Endothelial cell of umbilical vein (primary cell): ENCODE data around the gene GJA9. TPM values are rescaled to one million over a fixed set of nuclear protein-coding genes. Genes with fewer than 3 reads are reported as not detected.

ENCODE experiments used
- BruUV-seq: library from RNA; stranded (reverse); fragments of 400-500 nt; replicated peaks from 2 replicates; lab custom pipeline; 2021; lab: Mats Ljungman, UMichigan
- CTCF ChIA-PET: fragments of 300-600, 350-600 bp; sonication (Branson Sonifier 250); formaldehyde crosslinking; loops from one replicate; lab custom pipeline; 2021; ENCODE audit warnings: antibody characterized with exemption, inconsistent platforms; lab: Charles Lee
- POLR2A ChIA-PET: fragments of 300-600, 350-600 bp; sonication (Branson Sonifier 250); formaldehyde crosslinking; loops from one replicate; lab custom pipeline; 2021; ENCODE audit warnings: antibody characterized with exemption, inconsistent platforms; lab: Charles Lee
- DNase-seq: peaks from one replicate; pipeline ENCODE4 v3.0.0-alpha.2; 2011; ENCODE audit warnings: low read depth, low spot score
- FAIRE-seq: peaks from 2 replicates; lab custom pipeline; 2011; peaks lifted over from hg19 to GRCh38; lab: Jason Lieb, UNC
- H2AFZ ChIP-seq: 2 replicates; pipeline ENCODE4 v1.6.0; 2012; ENCODE audit warnings: low read depth, low read length, control low read depth, inconsistent platforms
- H3K27ac ChIP-seq: 2 replicates; pipeline ENCODE4 v1.5.1; 2011; ENCODE audit warnings: low read depth, mild to moderate bottlenecking, control low read depth, low read length, moderate library complexity; ENCODE audit not compliant: insufficient read depth
- H3K27me3 ChIP-seq, 2 experiments: 2 replicates each; pipeline versions ENCODE4 v1.6.0 to v1.6.1; 2011; ENCODE audit warnings: low read length in 2 of 2, mixed read lengths in 1 of 2; ENCODE audit not compliant: control insufficient read depth in 2 of 2, insufficient read depth in 2 of 2
- H3K36me3 ChIP-seq, 2 experiments: 2 replicates in 1 of 2; 3 replicates in 1 of 2; pipeline ENCODE4 v1.5.1; 2011; ENCODE audit warnings: low read length in 2 of 2, mild to moderate bottlenecking in 1 of 2, moderate library complexity in 1 of 2; ENCODE audit not compliant: control insufficient read depth in 2 of 2, insufficient read depth in 2 of 2; ENCODE audit errors: extremely low read depth in 1 of 2
- H3K4me1 ChIP-seq: 3 replicates; pipeline ENCODE4 v1.5.1; 2011; ENCODE audit warnings: mild to moderate bottlenecking, low read length; ENCODE audit not compliant: control insufficient read depth, insufficient read depth; ENCODE audit errors: extremely low read depth
- H3K4me2 ChIP-seq: 2 replicates; pipeline ENCODE4 v1.6.1; 2011; ENCODE audit warnings: low read length, control low read depth, mixed read lengths; ENCODE audit not compliant: insufficient read depth
- H3K4me3 ChIP-seq, 3 experiments: fragments of 200-600 bp in 1 of 3; sonication (generic), shearing (Covaris generic) in 1 of 3; replicated peaks in 1 of 3; 2 replicates each; pipeline ENCODE4 v1.5.1; 2011 to 2016; ENCODE audit warnings: control low read depth in 3 of 3, low read length in 3 of 3, mild to moderate bottlenecking in 2 of 3, inconsistent platforms in 1 of 3, low read depth in 1 of 3, moderate library complexity in 1 of 3; ENCODE audit not compliant: insufficient read depth in 1 of 3
- H3K79me2 ChIP-seq: 2 replicates; pipeline ENCODE4 v1.6.0; 2012; ENCODE audit warnings: low read length, inconsistent platforms; ENCODE audit not compliant: control insufficient read depth, insufficient read depth
- H3K9ac ChIP-seq: replicated peaks from 2 replicates; pipeline ENCODE3; 2011; ENCODE audit warnings: low read length, control low read depth; ENCODE audit not compliant: insufficient read depth; ENCODE audit errors: extremely low read depth
- H3K9me1 ChIP-seq: replicated peaks from 3 replicates; pipeline ENCODE4 v1.6.0; 2011; ENCODE audit warnings: mild to moderate bottlenecking, low read length; ENCODE audit not compliant: control insufficient read depth, insufficient read depth; ENCODE audit errors: extremely low read depth
- H3K9me3 ChIP-seq: replicated peaks from 2 replicates; pipeline ENCODE4 v1.5.1; 2012; ENCODE audit warnings: low read length, inconsistent platforms; ENCODE audit not compliant: control insufficient read depth, insufficient read depth
- H4K20me1 ChIP-seq: replicated peaks from 2 replicates; pipeline ENCODE3; 2011; ENCODE audit warnings: mild to moderate bottlenecking, low read length; ENCODE audit not compliant: control insufficient read depth, insufficient read depth; ENCODE audit errors: extremely low read depth
- EZH2 ChIP-seq: IDR thresholded peaks from 2 replicates; pipeline ENCODE4 v1.6.1; 2012; ENCODE audit warnings: borderline replicate concordance, low read depth, mild to moderate bottlenecking, moderate library complexity, low read length, inconsistent platforms; ENCODE audit not compliant: severe bottlenecking
- FOS ChIP-seq: IDR thresholded peaks from 2 replicates; pipeline ENCODE4 v1.6.1; 2011; ENCODE audit warnings: mild to moderate bottlenecking, low read length, moderate library complexity, borderline replicate concordance; ENCODE audit not compliant: insufficient read depth
- GATA2 ChIP-seq: IDR thresholded peaks from 2 replicates; pipeline ENCODE4 v1.7.0; 2011; ENCODE audit warnings: low read depth, mild to moderate bottlenecking, moderate library complexity, mixed read lengths, low read length; ENCODE audit not compliant: insufficient read length, insufficient read depth
- JUN ChIP-seq: IDR thresholded peaks from 2 replicates; pipeline ENCODE4 v1.6.1; 2011; ENCODE audit warnings: borderline replicate concordance, low read depth; ENCODE audit not compliant: insufficient read length, insufficient read depth
- MYC ChIP-seq: IDR thresholded peaks from one replicate; pipeline ENCODE4 v1.6.1; 2011; ENCODE audit warnings: mild to moderate bottlenecking, low read depth, low read length
- POLR2A ChIP-seq: IDR thresholded peaks from 2 replicates; pipeline ENCODE4 v1.6.1; 2012; ENCODE audit warnings: low read depth, mild to moderate bottlenecking, control low read depth, low read length
- POLR2AphosphoS5 ChIP-seq: IDR thresholded peaks from 2 replicates; pipeline ENCODE4 v1.6.1; 2012; ENCODE audit warnings: low read depth, mild to moderate bottlenecking, control low read depth, low read length, moderate library complexity; ENCODE audit not compliant: insufficient read depth
- dilution Hi-C: fragments of 300-500 bp; cut with MboI; formaldehyde crosslinking; loops from one replicate; pipeline ENCODE4 v1.15.0; 2019; ENCODE audit warnings: low sequenced_read_pairs; ENCODE audit not compliant: extremely low pct_ligation_motif_present
- intact Hi-C: fragments of 100-400 bp; cut with micrococcal nuclease; formaldehyde crosslinking; loops from one replicate; pipeline ENCODE4 v1.10.0; 2022
- polyA plus RNA-seq, 4 experiments: library from polyadenylated mRNA; depleted of rRNA in 3 of 4; stranded (reverse) in 3 of 4; unstranded in 1 of 4; fragments of >200 nt; gene quantifications; 2 replicates each; pipeline versions ENCODE4 v1.2.1 to v1.2.3, GENCODE V29; 2011 to 2012; ENCODE audit warnings: missing spikeins in 1 of 4
- total RNA-seq: library from RNA; stranded (reverse); gene quantifications from 2 replicates; pipeline ENCODE4 v1.2.3, GENCODE V29; 2021
- TF ChIP-seq, protein P1 (sequence below), 2 donors: IDR thresholded peaks; 1 replicate in 1 of 2; 2 replicates in 1 of 2; pipeline ENCODE4 v1.5.1; 2011; ENCODE audit warnings: low read length in 2 of 2, mild to moderate bottlenecking in 2 of 2, moderate library complexity in 2 of 2, control low read depth in 1 of 2, inconsistent platforms in 1 of 2, low read depth in 1 of 2; ENCODE audit not compliant: insufficient read depth in 1 of 2; ENCODE audit errors: extremely low read depth in 1 of 2
- TF ChIP-seq, protein P2 (sequence below): IDR thresholded peaks from 2 replicates; pipeline ENCODE4 v1.6.1; 2011; ENCODE audit not compliant: insufficient read depth, insufficient read length

GJA9 gene
- total and polyA plus RNA-seq, 2 donors (not counting 3 experiments of a cell fraction or from before 2014, with no cell fraction given) = not detected

DNA sequence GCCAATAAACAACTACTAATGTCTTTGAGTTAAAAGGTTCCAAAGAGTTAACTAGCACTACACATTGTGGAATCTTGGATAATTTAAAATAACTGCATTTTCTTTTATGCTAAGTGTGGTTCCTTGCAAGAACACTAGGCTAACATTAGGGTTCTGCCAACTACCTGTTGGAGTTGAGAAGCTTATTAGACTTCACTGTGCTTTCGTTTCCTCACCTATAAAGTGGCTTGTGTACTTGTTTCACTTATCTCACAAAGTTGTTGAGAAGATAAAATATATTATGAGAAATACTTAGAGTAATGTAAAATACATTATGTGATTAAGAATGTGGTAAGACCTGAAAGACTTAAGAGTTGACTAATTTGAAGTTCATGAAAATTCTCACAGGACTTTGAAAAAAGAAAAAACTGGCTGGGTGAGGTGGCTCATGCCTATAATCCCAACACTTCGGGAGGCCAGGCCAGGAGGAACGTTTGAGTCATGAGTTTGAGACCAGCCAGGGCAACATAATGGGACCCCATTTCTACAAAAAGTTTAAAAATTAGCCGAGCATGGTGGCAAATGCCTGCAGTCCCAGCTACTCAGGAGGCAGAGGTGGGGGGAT, 16.2 kb downstream of the GJA9 start:
- Histone ChIP-seq H3K27ac (no peak overlapping the region), H3K27me3 (no peaks in the 10 kb centered on the region), H3K4me3 (no peak overlapping the region), H3K4me1 (peaks cover 5% of the 10 kb centered on the region), H2AFZ (no peak overlapping the region), H3K9me3 (no peaks in the 10 kb centered on the region), H4K20me1 (no peaks in the 10 kb centered on the region), H3K79me2 (peaks cover 7% of the 10 kb centered on the region), H3K9ac (no peak overlapping the region), H3K9me1 (no peaks in the 10 kb centered on the region), H3K4me2 (no peak overlapping the region), H3K36me3 (peaks cover 3 to 4% of the 10 kb centered on the region in 2 experiments)
- DNase-seq = no peak
- BruUV-seq = no TSS peak
- dilution Hi-C loops = no loop called here
- POLR2A ChIA-PET = no interaction called here
- no peak for TF ChIP-seq POLR2AphosphoS5
- TF ChIP-seq, protein P1, sequence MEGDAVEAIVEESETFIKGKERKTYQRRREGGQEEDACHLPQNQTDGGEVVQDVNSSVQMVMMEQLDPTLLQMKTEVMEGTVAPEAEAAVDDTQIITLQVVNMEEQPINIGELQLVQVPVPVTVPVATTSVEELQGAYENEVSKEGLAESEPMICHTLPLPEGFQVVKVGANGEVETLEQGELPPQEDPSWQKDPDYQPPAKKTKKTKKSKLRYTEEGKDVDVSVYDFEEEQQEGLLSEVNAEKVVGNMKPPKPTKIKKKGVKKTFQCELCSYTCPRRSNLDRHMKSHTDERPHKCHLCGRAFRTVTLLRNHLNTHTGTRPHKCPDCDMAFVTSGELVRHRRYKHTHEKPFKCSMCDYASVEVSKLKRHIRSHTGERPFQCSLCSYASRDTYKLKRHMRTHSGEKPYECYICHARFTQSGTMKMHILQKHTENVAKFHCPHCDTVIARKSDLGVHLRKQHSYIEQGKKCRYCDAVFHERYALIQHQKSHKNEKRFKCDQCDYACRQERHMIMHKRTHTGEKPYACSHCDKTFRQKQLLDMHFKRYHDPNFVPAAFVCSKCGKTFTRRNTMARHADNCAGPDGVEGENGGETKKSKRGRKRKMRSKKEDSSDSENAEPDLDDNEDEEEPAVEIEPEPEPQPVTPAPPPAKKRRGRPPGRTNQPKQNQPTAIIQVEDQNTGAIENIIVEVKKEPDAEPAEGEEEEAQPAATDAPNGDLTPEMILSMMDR (IDR thresholded peaks at IDR 0.05; ENCODE audit: extremely low read depth in 1 of 2, insufficient read depth in 1 of 2, low read depth in 1 of 2, low read length in 2 of 2) = no peak
- TF ChIP-seq JUN = no peak
- TF ChIP-seq, protein P2, sequence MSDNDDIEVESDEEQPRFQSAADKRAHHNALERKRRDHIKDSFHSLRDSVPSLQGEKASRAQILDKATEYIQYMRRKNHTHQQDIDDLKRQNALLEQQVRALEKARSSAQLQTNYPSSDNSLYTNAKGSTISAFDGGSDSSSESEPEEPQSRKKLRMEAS = no peak
- no peak for TF ChIP-seq GATA2
- TF ChIP-seq POLR2A = no peak
- no peak for TF ChIP-seq EZH2
- no peak for TF ChIP-seq FOS
- TF ChIP-seq MYC = no peak
- FAIRE-seq = no peak
- intact Hi-C loops = loop anchor here (10.0 kb wide), 1 partner anchor 710 kb away; the partner anchor contains the start of gene PABPC4
- CTCF ChIA-PET = no interaction called here
